GM10248 (cell line): Measurements from ENCODE around the gene PPM1J.

Experiments used
- CTCF ChIA-PET: fragments of 300-600 bp; sonication (Branson Sonifier 250); formaldehyde crosslinking; extraction: SDS; loops from one replicate; lab custom pipeline; 2021; ENCODE audit warnings: antibody characterized with exemption; lab: Yijun Ruan, JAX
- POLR2A ChIA-PET: fragments of 350-650 bp; sonication (Branson Sonifier 250); formaldehyde crosslinking; extraction: SDS; loops from one replicate; lab custom pipeline; 2020; ENCODE audit warnings: antibody characterized with exemption; lab: Yijun Ruan, JAX
- DNase-seq: peaks from one replicate; pipeline ENCODE4 v3.0.0; 2012; ENCODE audit errors: extremely low spot score
- CTCF ChIP-seq: IDR thresholded peaks from 2 replicates; pipeline ENCODE4 v1.5.1; 2012; ENCODE audit warnings: mild to moderate bottlenecking, low read depth; ENCODE audit errors: extremely low read depth, missing control alignments, control extremely low read depth

PPM1J gene

GRCh38 chr1:112697781-112698201 is 17.3 kb downstream of the PPM1J start:
- ChIA-PET POLR2A (interaction anchor here (0.6 kb wide), 1 partner anchor 76 kb away, joined by 3 read pairs; no protein-coding TSS in a partner anchor), CTCF (interaction anchor here (1.6 to 5.6 kb wide), 6 partner anchors 11 to 196 kb away, joined by 3 to 35 read pairs (median 8); partner anchors contain the start of genes MOV10 and PPM1J)
- DNase-seq = no peak

GRCh38 chr1:112696578-112697314 is 18.4 kb downstream of the PPM1J start:
- ChIA-PET POLR2A (interaction anchor here (0.6 kb wide), 1 partner anchor 75 kb away, joined by 3 read pairs; no protein-coding TSS in a partner anchor), CTCF (interaction anchor here (0.7 to 5.6 kb wide), 5 partner anchors 12 to 195 kb away, joined by 3 to 35 read pairs (median 6); partner anchors contain the start of genes MOV10 and PPM1J)
- DNase-seq = no peak
- no peak for TF ChIP-seq CTCF

More at GRCh38 chr1:112697781-112698201, 17.3 kb downstream of the PPM1J start:
- TF ChIP-seq CTCF = no peak

GRCh38 chr1:112695276-112695675 is 19.9 kb downstream of the PPM1J start:
- TF ChIP-seq CTCF = no peak
- no peak for DNase-seq
- POLR2A ChIA-PET = no interaction called here
- CTCF ChIA-PET = interaction anchor here (2.0 to 5.6 kb wide), 2 partner anchors 20 to 193 kb away, joined by 5 to 35 read pairs; partner anchors contain the start of gene MOV10

- DNase-seq = no peak
- CTCF ChIA-PET = interaction anchor here (1.5 to 1.6 kb wide), 2 partner anchors 8 to 13 kb away, joined by 5 read pairs; partner anchors contain the start of gene RHOC
- TF ChIP-seq CTCF = no peak
- POLR2A ChIA-PET = no interaction called here
Observed at GRCh38 chr1:112694363-112694929, 20.7 kb downstream of the PPM1J start.

- no peak for TF ChIP-seq CTCF
- CTCF ChIA-PET = interaction anchor here (1.5 to 1.6 kb wide), 2 partner anchors 9 to 14 kb away, joined by 5 read pairs; partner anchors contain the start of gene RHOC
- DNase-seq = no peak
- POLR2A ChIA-PET = interaction anchor here (0.7 kb wide), 1 partner anchor 1320 kb away, joined by 5 read pairs; no protein-coding TSS in a partner anchor
Observed at GRCh38 chr1:112693821-112694220, 21.3 kb downstream of the PPM1J start.

GRCh38 chr1:112692681-112693080 is 22.5 kb downstream of the PPM1J start:
- TF ChIP-seq CTCF = no peak
- CTCF ChIA-PET = interaction anchor here (1.5 to 1.6 kb wide), 2 partner anchors 15 to 17 kb away, joined by 4 to 5 read pairs; partner anchors contain the start of gene RHOC
- POLR2A ChIA-PET = no interaction called here
- no peak for DNase-seq
